NCI-H2081 treated with DMSO at 0.1 percent for 48 hours (cell line): ENCODE results near the gene PIK3IP1.
"Not testable (repeated sequence)": the region's sequence is repeated elsewhere in the genome, so short reads cannot be mapped to it uniquely, and the experiment has no call there.

ENCODE experiments used
- DNase-seq: peaks from one replicate; lab custom pipeline; 2025; lab: John Stamatoyannopoulos, UW

Gene PIK3IP1

GRCh38 chr22:31248965-31249958 lies 43.0 kb downstream of the PIK3IP1 start:
- DNase-seq: no peak

- DNase-seq: no peak
Measured at GRCh38 chr22:31248138-31248745, 44.0 kb downstream of the PIK3IP1 start.

GRCh38 chr22:31247726-31248125 lies 44.6 kb downstream of the PIK3IP1 start:
- DNase-seq: no peak

- no peak for DNase-seq
Measured at GRCh38 chr22:31246687-31247086, 45.6 kb downstream of the PIK3IP1 start.

GRCh38 chr22:31245998-31246397 lies 46.3 kb downstream of the PIK3IP1 start:
- DNase-seq: not testable (repeated sequence)

- no peak for DNase-seq
Measured at GRCh38 chr22:31244943-31245451, 47.3 kb downstream of the PIK3IP1 start.

- DNase-seq: no peak
Measured at GRCh38 chr22:31244046-31244942, 48.0 kb downstream of the PIK3IP1 start.

- DNase-seq: no peak
Measured at GRCh38 chr22:31243339-31244045, 48.8 kb downstream of the PIK3IP1 start.

GRCh38 chr22:31241936-31242335 lies 50.4 kb downstream of the PIK3IP1 start:
- no peak for DNase-seq

GRCh38 chr22:31241200-31241599 lies 51.1 kb downstream of the PIK3IP1 start:
- no peak for DNase-seq

- no peak for DNase-seq
Measured at GRCh38 chr22:31239771-31240370, 52.4 kb downstream of the PIK3IP1 start.

- no peak for DNase-seq
Measured at GRCh38 chr22:31238057-31238456, 54.2 kb downstream of the PIK3IP1 start.

- DNase-seq: not testable (repeated sequence)
Measured at GRCh38 chr22:31236044-31236443, 56.2 kb downstream of the PIK3IP1 start.

GRCh38 chr22:31235081-31235480 lies 57.2 kb downstream of the PIK3IP1 start:
- DNase-seq: no peak

- no peak for DNase-seq
Measured at GRCh38 chr22:31233001-31233400, 59.3 kb downstream of the PIK3IP1 start.
